Activated CD8-positive, alpha-beta T cell treated with anti-CD3 and anti-CD28 coated beads, Interleukin-2, amount 10 ng/mL, durations not matched to agents 7 days and 5 days (primary cell): ENCODE data around the gene ATP8B1. TPM values are rescaled to one million over a fixed set of nuclear protein-coding genes. Genes with fewer than 3 reads are reported as not detected.
"Not testable (repeated sequence)": the region's sequence is repeated elsewhere in the genome, so short reads cannot be mapped to it uniquely, and the experiment has no call there.

Experiments
- ATAC-seq: fragments of 150-1000 bp; cut with Tn5 transposase; one replicate; pipeline ENCODE4 v1.10.0; 2021; ENCODE audit warnings: moderate library complexity
- CTCF ChIA-PET: fragments of 350-600 bp; sonication (Branson Sonifier 250); formaldehyde crosslinking; loops from one replicate; lab custom pipeline; 2021; ENCODE audit warnings: antibody characterized with exemption; lab: Charles Lee
- POLR2A ChIA-PET: fragments of 350-600 bp; sonication (Branson Sonifier 250); formaldehyde crosslinking; loops from one replicate; lab custom pipeline; 2021; ENCODE audit warnings: antibody characterized with exemption; lab: Charles Lee
- DNase-seq: peaks from one replicate; pipeline ENCODE4 v3.0.0-alpha.2; 2020
- H3K27ac Mint-ChIP-seq: one replicate; pipeline ENCODE4 v1.8.0; 2021; ENCODE audit warnings: mild to moderate bottlenecking, mixed read lengths
- H3K27me3 Mint-ChIP-seq: one replicate; pipeline ENCODE4 v1.8.0; 2021; ENCODE audit warnings: low read depth, mixed read lengths
- H3K36me3 Mint-ChIP-seq: one replicate; pipeline ENCODE4 v1.8.0; 2021; ENCODE audit warnings: low read depth, mixed read lengths
- H3K4me1 Mint-ChIP-seq: one replicate; pipeline ENCODE4 v1.8.0; 2021; ENCODE audit warnings: low read depth, mixed read lengths
- H3K4me3 Mint-ChIP-seq: one replicate; pipeline ENCODE4 v1.8.0; 2021; ENCODE audit warnings: mild to moderate bottlenecking, mixed read lengths
- H3K9me3 Mint-ChIP-seq: one replicate; pipeline ENCODE4 v1.8.0; 2022; ENCODE audit warnings: mixed read lengths; ENCODE audit not compliant: insufficient read depth
- total RNA-seq, 2 experiments: library from RNA; stranded (reverse); gene quantifications; one replicate each; pipeline ENCODE4 v1.2.3, GENCODE V29; 2021

The ATP8B1 gene
- total RNA-seq: under 1 TPM in 1 of 2 experiments, not detected in 1; 0.16 TPM

DNA sequence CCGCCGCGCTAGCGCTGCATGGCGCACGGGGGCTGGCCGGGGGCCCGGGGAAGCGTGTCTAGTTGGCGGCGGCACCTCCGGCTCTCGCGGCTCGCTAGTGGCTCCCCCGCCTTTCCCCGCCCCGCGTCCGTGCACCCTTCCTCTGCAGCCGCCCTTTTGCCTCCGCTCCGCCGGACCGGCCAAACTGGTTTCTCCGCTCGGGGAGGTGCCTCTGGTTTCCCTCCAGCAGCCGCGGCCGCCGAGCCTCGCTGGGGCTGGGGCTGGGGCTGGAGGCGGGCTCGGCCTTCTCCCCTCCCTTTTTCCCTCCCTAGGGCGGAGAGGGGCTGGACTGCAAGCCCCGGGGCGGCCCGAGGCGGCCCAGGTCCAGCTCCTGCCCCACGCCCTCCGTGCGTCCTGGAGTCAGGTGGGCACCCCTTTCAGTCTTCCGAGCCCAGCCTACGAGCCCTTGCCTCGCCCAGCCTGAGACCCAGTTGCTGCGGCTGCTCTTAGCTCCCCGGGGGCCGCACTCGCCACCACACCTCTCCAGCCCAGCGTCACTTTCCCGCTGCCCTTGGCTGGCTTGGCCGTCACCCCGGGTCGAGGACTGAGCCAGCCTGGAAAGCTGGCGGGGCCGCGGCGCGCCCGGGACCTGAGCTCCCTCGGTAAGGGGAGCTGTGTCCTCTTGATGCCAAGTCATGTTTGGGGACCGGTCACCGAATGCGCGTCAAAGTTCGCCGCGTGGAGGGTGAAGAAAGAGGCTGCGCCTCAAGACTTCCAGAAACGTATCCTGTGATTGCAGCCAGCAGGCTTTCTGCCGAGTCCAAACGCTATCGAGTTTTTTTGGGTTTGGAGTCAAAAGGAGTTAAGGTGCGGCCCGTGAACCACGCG lies at the start of gene ATP8B1:
Gene ATP8B1 (minus strand): TSS at position 213 of the 867 bp plus-strand sequence. CDS start 71,508 bp downstream, outside the sequence.
- peak; percentile 8 for ATAC-seq
- Mint-ChIP-seq H3K27ac (no peak within 1 kb of the TSS), H3K9me3 (no peaks in the 10 kb centered on the region), H3K27me3 (peaks cover 60% of the 10 kb centered on the region), H3K36me3 (no peaks in the 10 kb centered on the region), H3K4me1 (peaks cover 14% of the 10 kb centered on the region), H3K4me3 (peak within 1 kb of the TSS; percentile 67)
- CTCF ChIA-PET: no interaction called here
- no peak for DNase-seq
- POLR2A ChIA-PET: no interaction called here

DNA sequence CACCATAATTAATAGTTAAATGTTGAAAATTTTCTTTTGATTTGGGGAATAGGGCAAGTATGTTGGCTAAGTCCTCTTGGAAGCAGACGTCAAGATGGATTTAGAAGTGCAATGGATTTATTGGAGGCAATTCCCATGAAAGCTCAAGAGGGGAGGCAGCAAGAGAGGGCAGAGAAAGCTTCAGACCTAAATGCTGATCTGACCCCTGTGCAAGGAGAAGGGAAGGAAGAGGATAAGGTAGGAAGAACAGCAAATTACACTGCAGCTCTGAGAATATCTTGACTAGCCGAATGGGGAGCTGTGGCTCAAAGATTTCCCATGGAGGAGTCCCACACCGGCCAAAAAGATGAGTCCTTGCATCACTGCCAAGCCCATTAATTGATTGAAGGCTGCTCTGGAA lies 46.9 kb upstream of the ATP8B1 start:
- ATAC-seq (no peak), DNase-seq (no peak)
- ChIA-PET CTCF (interaction anchor here (1.3 kb wide), 1 partner anchor 9 kb away, joined by 5 read pairs; no protein-coding TSS in a partner anchor), POLR2A (no interaction called here)
- Mint-ChIP-seq H3K36me3 (no peaks in the 10 kb centered on the region), H3K27me3 (peaks cover 21% of the 10 kb centered on the region), H3K4me1 (no peaks in the 10 kb centered on the region), H3K27ac (no peak overlapping the region), H3K9me3 (no peaks in the 10 kb centered on the region), H3K4me3 (no peak overlapping the region)

DNA sequence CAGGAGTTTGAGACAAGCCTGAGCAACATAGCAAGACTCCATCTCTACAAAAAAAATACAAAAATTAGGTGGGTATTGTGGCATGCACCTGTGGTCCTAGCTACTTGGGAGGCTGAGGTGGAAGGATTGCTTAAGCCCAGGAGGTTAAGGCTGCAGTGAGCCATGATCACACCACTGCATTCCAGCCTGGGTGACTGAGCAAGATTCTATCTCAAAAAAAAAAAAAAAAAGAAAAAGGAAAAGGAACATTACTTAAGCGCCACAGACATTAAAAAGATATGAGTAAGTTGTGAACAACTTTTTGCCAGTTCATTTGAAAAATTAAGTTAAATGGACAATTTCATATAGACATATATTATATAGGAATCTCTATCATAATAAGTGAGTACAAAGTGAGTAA lies 45.3 kb upstream of the ATP8B1 start:
- CTCF ChIA-PET, H3K27ac Mint-ChIP-seq, H3K4me1 Mint-ChIP-seq, H3K36me3 Mint-ChIP-seq, ATAC-seq, H3K4me3 Mint-ChIP-seq, H3K9me3 Mint-ChIP-seq, DNase-seq, POLR2A ChIA-PET: not testable (repeated sequence)
- H3K27me3 Mint-ChIP-seq: peaks cover 22% of the 10 kb centered on the region

DNA sequence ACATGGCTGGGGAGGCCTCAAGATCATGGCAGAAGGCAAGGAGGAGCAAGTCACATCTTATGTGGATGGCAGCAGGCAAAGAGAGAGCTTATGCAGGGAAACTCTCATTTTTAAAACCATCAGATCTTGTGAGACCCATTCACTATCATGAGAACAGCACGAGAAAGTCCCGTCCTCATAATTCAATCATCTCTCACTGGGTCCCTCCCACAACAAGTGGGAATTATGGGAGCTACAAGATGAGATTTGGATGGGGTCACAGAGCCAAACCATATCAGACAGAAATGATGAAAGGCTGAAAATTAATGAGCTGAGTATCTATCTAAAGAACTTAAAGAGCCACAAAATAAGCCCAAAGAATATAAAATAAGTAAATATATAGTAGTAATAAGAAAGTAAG lies 44.3 kb upstream of the ATP8B1 start:
- H3K27ac Mint-ChIP-seq, H3K4me3 Mint-ChIP-seq, H3K36me3 Mint-ChIP-seq, H3K4me1 Mint-ChIP-seq, CTCF ChIA-PET, DNase-seq, POLR2A ChIA-PET, H3K9me3 Mint-ChIP-seq, ATAC-seq: not testable (repeated sequence)
- H3K27me3 Mint-ChIP-seq: peaks cover 25% of the 10 kb centered on the region

DNA sequence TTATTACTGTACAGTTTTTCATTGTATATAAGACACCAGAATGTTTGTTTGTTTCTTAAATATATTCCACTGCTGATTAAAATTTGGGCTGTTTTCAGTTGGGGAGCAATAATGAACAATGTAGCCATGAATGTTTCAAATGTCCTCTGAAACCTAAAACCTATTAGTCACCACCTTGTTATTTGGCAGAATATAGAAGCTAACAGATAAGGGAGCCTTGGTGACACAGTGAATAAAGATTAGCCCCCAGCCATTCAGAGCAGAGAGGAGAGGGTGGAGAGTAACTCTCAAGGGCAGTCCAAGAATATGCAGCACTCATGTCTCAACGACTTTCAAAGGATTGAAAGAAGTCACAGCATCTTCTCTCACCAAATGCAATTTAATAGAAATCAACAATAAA lies 43.1 kb upstream of the ATP8B1 start:
- Mint-ChIP-seq H3K4me1 (peaks cover 10% of the 10 kb centered on the region), H3K4me3 (no peak overlapping the region), H3K27me3 (peaks cover 25% of the 10 kb centered on the region), H3K36me3 (no peaks in the 10 kb centered on the region), H3K9me3 (no peaks in the 10 kb centered on the region), H3K27ac (no peak overlapping the region)
- no peak for DNase-seq
- POLR2A ChIA-PET: no interaction called here
- ATAC-seq: no peak
- CTCF ChIA-PET: interaction anchor here (1.4 kb wide), 1 partner anchor 217 kb away, joined by 3 read pairs; no protein-coding TSS in a partner anchor

DNA sequence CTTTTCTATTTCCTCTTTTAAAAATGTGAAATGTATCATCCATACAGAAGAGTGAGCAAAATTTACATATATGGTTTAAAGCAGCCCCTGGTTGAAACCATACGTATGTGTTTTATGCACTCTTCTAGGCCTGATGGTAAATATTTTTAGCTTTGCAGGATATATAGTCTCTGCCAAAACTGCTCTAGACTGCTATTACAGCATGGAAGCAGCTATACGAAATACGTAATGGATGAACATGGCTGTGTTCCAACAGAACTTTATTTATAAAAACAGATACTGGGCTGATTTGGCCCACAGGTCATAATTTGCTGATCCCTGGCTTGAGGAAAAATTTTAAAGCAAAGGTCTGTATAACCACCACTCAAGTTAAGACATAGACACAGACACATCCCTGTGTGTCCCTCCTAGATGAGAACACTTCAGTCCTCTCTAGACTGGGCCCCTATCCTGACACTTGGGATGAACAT lies 42.5 kb upstream of the ATP8B1 start:
- no peak for DNase-seq
- Mint-ChIP-seq H3K36me3 (no peaks in the 10 kb centered on the region), H3K9me3 (no peaks in the 10 kb centered on the region), H3K27ac (no peak overlapping the region), H3K4me3 (no peak overlapping the region), H3K4me1 (peaks cover 13% of the 10 kb centered on the region), H3K27me3 (peaks cover 25% of the 10 kb centered on the region)
- CTCF ChIA-PET: interaction anchor here (1.4 kb wide), 1 partner anchor 217 kb away, joined by 3 read pairs; no protein-coding TSS in a partner anchor
- no peak for ATAC-seq
- POLR2A ChIA-PET: no interaction called here

DNA sequence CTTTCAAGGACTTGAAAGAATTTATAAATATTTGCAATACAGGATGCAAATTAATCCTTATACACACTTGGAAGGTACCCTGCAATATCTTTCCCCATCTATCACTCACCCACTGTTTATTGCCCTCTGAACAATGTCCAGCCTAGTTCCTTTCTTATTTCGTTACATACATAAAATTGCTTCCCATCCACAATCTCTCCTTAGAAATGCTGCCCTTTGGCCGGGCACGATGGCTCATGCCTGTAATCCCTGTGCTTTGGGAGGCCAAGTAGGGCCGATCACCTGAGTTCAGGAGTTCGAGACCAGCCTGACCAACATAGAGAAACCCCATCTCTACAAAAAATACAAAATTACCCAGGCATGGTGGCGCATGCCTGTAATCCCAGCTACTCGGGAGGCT lies 41.2 kb upstream of the ATP8B1 start:
- Mint-ChIP-seq H3K27me3 (peaks cover 23% of the 10 kb centered on the region), H3K36me3 (no peaks in the 10 kb centered on the region), H3K9me3 (no peaks in the 10 kb centered on the region), H3K4me1 (peaks cover 14% of the 10 kb centered on the region), H3K27ac (no peak overlapping the region), H3K4me3 (no peak overlapping the region)
- DNase-seq (no peak), ATAC-seq (no peak)
- CTCF ChIA-PET: interaction anchor here (1.9 kb wide), 1 partner anchor 38 kb away, joined by 4 read pairs; no protein-coding TSS in a partner anchor
- POLR2A ChIA-PET: no interaction called here

DNA sequence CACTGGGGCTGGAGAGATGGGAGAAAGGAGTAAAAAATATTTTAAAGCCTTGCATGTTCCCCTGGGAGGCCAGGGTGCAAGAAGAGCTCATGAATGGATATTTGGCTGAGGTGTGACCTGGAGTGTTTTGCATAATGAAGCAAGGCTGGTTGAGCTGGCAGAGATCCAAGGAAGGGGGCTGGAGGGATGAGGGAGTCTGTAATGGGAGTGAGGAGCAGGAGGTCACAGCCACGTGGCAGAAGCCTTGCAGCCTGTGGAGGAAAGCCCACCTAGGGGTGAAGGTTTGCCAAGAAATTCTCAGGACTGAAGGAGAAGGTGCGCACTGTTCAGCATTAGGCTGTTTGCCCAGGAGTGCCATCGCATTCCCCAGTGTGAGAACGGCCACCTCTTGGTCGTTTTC lies 40.3 kb upstream of the ATP8B1 start:
- no peak for DNase-seq
- Mint-ChIP-seq H3K27ac (no peak overlapping the region), H3K4me3 (no peak overlapping the region), H3K27me3 (peaks cover 19% of the 10 kb centered on the region), H3K9me3 (no peaks in the 10 kb centered on the region), H3K36me3 (no peaks in the 10 kb centered on the region), H3K4me1 (peaks cover 19% of the 10 kb centered on the region)
- CTCF ChIA-PET: interaction anchor here (1.9 kb wide), 1 partner anchor 39 kb away, joined by 4 read pairs; no protein-coding TSS in a partner anchor
- POLR2A ChIA-PET: interaction anchor here (0.6 kb wide), 1 partner anchor 65 kb away, joined by 5 read pairs; no protein-coding TSS in a partner anchor
- no peak for ATAC-seq

DNA sequence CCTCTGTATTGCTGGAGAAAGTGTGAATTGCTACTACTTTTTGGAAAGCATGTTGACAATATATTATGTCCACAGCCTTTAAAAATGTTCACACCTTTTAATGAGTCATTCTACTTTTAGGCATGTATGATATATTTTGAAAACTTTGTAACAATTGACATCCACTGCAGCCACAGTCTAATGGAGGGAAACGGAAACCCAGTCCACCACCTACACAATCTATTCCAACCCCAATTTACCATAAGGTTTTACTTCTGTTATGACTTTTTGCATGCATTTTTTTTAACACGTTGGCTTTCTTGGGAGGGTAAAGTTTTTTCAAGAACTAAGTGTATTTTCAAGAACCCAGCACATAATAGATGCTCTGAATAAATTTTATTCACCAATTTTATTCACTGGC lies 38.5 kb upstream of the ATP8B1 start:
- Mint-ChIP-seq H3K4me3 (no peak overlapping the region), H3K9me3 (no peaks in the 10 kb centered on the region), H3K4me1 (peaks cover 26% of the 10 kb centered on the region), H3K27me3 (peaks cover 13% of the 10 kb centered on the region), H3K36me3 (no peaks in the 10 kb centered on the region), H3K27ac (peak overlapping the region; percentile 26)
- POLR2A ChIA-PET: no interaction called here
- peak; percentile 48 for DNase-seq
- CTCF ChIA-PET: no interaction called here
- ATAC-seq: peak; percentile 53

DNA sequence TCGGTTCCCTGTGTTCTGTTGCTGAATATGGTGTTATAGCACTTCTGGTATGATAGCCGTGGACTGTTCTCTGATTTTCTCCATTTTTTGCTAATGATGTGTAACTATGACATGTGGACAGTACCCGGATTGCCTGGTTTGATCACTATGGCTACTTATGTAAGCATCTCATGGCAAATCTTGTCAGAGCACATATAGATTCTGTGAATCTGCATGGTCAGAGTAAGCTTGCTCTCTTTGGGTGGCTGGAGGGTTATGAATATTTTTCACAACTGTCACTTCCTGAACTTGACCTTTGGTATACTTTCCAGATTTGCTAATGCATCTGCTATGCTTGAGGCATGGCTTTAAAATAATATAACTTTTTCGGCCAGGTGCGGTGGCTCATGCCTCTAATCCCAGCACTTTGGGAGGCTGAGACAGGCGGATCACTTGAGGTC lies 36.8 kb upstream of the ATP8B1 start:
- Mint-ChIP-seq H3K4me3 (no peak overlapping the region), H3K36me3 (no peaks in the 10 kb centered on the region), H3K27me3 (peaks cover 9% of the 10 kb centered on the region), H3K9me3 (no peaks in the 10 kb centered on the region), H3K27ac (no peak overlapping the region), H3K4me1 (peaks cover 26% of the 10 kb centered on the region)
- ATAC-seq (no peak), DNase-seq (no peak)
- ChIA-PET POLR2A (no interaction called here), CTCF (interaction anchor here (1.2 kb wide), 1 partner anchor 42 kb away, joined by 3 read pairs; no protein-coding TSS in a partner anchor)

DNA sequence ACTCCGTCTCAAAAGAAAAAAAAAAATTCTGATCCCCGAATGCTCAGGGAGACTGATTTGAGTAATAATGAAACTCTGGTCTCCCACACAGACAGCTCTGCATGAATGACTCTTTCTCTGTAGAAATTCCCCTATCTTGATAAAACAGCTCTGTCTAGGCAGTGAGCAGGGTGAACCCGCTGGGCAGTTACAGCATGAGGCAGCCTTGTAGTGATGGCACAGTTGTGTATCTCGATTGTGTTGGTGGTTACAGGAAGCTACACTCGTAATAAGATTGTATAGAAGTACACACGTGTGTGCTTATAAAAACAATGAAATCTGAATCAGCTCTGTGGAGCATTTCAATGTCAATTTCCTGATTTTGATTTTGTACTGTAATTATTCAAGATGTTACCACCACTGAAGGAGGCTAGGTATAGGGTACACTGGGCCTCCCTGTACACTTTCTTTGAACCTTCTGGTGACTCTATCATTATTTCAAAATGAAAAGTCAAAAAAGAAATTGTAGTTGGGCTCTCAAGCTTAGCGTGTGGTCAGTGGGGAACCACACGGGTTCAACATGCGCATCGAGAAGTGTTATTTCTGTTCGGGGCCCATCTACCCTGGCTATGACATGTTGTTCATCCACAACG lies 34.9 kb upstream of the ATP8B1 start:
- POLR2A ChIA-PET: interaction anchor here (0.5 to 0.7 kb wide), 2 partner anchors 601 to 1125 kb away, joined by 3 to 4 read pairs; no protein-coding TSS in a partner anchor
- Mint-ChIP-seq H3K36me3 (peaks cover 3% of the 10 kb centered on the region), H3K9me3 (no peaks in the 10 kb centered on the region), H3K4me1 (peaks cover 38% of the 10 kb centered on the region), H3K27me3 (peaks cover 2% of the 10 kb centered on the region), H3K4me3 (no peak overlapping the region), H3K27ac (no peak overlapping the region)
- ATAC-seq: peak; percentile 79
- DNase-seq: peak; percentile 38
- CTCF ChIA-PET: interaction anchor here (0.9 to 1.5 kb wide), 2 partner anchors 21 to 209 kb away, joined by 3 to 5 read pairs; no protein-coding TSS in a partner anchor
